ENCODE measurements around the gene CLTCL1.

DNA sequence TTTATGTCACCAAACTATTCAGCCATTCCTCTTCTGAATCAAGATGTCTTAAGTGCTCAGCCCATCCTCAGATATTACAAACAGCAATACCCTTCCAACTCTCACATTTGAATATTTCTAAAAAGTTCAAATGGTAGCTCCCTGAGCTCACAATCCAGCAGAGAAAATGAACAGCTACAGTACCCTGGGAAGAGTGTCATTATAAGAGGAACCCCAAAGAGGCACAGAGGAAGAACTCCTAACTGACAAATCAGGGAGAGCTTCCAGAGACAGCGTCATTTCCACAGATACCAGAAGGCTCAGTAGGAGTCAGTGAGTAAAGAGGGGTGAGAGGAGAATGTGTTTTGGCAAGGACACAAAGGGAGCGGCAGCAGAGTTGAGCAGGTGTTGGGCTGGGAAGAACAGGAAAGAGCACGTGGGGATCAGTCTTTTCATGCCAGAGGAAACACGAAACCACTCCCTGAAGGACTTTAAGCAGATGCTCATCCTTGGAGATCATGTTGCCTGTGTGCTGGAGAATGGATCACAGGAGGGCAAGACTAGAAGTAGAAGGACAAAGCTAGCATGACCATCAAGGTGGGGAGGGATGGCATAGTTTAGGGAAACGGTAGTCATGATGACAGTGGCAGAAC is 4.3 kb downstream of the CLTCL1 start:
- TF ChIP-seq CTCF (IDR thresholded peaks at IDR 0.05): no peak
- TF ChIP-seq POLR2A (IDR thresholded peaks at IDR 0.05): no peak

All from heart left ventricle (tissue), 13 donors.